HG03575 (cell line): ENCODE data around the gene OR52A5.

Experiments used
- ATAC-seq: cut with Tn5 transposase; IDR thresholded peaks from one replicate; pipeline ENCODE4 v1.9.1; 2021; ENCODE audit not compliant: unreplicated experiment, insufficient number of reproducible peaks, low FRiP score; ENCODE audit errors: extremely low read depth

OR52A5 gene

GRCh38 chr11:5123802-5124521 is 14.2 kb downstream of the OR52A5 start:
- no peak for ATAC-seq

GRCh38 chr11:5118893-5119292 is 19.3 kb downstream of the OR52A5 start:
- no peak for ATAC-seq

GRCh38 chr11:5117588-5117987 is 20.6 kb downstream of the OR52A5 start:
- no peak for ATAC-seq

DNA sequence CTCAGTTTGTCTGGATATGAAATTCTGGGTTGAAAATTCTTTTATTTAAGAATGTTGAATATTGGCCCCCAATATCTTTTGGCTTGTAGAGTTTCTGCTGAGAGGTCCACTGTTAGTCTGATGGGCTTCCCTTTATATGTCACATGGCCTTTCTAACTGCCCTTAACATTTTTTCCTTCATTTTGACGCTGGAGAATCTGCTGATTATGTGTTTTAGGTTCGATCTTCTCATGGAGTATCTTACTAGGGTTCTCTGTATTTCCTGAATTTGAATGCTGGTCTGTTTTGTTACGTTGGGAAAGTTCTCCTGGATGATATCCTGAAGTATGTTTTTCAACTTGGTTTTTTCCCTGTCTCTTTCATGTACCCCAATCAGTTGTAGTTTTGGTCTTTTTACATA is 22.8 kb downstream of the OR52A5 start:
- ATAC-seq = no peak

- ATAC-seq = no peak
Observed at GRCh38 chr11:5107285-5107684, 30.9 kb downstream of the OR52A5 start.

DNA sequence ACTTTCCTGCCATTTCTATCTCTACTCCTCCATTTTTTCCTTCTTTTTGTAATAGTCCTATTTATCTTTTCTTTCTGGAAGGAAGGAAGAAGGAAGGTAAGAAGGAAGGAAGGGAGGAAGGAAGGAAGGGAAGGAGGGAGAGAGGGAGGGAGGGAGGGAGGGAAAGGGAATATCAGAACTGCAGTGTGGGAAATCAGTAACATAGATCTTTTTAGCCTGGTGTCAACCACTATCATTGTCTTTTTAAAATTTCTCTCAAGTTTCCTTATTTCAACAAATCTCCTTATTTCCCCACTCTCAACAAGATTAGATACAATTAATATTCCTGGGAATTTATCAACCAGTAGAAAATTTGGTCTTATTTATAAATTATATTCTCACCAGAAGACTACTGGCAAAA is 35.1 kb downstream of the OR52A5 start:
- ATAC-seq = no peak

DNA sequence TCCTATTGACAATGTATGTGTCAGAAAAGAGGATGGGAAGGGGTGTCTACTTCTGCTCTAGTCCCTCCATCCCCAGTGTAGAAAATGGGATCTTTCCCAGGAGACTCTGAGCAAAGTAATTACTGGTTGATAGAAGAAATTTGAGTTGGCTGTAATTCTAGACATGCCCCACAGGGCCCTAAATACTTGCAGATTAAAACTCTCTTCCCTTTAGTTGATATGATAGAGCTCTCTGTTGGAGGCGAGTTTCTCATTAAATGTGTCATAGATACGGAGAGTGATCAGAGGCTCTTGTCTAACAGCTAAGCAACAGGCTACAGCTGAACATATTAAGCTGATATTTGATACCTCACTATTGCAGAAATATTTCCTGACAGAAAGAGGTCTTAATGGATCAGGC is 35.9 kb downstream of the OR52A5 start:
- ATAC-seq = no peak

DNA sequence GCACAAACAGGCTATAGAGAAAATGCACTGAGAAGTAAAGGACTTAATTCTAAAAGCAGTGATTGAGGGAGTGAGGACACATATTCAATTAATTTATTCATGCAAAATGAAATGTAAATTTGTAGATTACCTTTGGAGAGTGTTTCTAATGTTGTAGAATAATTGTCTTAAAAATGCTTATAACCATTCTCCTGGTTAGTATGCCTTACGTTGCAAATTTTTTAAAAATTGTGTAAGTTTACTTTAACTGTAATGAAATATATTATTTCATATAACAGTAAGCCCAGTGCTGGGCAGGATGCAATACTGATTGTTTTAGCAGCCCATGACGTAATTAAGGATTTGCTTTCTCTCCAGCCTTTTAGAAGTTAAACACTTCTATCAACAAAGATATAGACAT is 42.1 kb downstream of the OR52A5 start:
- no peak for ATAC-seq

DNA sequence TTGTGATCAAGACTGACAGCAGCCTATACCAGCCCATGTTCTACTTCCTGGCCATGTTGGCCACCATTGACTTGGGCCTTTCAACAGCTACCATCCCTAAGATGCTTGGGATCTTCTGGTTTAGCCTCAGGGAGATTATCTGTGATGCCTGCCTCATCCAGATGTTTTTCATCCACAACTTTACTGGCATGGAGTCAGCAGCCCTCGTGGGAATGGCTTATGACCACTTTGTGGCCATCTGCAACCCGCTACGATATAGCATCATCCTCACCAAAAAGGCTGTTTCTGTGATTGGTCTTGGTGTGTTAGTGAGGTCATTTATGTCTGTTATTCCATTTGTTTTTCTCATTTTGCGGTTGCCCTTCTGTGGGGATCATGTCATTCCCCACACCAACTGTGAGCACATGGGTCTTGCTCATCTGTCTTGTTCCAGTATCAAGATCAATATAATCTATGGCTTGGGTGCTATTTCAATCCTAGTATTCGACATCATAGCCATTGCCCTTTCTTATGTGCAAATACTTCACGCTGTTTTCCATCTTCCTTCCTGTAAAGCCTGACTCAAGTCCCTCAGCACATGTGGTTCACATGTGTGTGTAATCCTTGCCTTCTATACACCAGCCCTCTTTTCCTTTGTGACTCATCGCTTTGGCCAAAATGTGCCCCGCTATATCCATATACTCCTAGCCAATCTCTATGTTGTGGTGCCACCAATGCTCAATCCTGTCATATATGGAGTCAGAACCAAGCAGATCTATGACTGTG is 45.2 kb downstream of the OR52A5 start:
- ATAC-seq = no peak

GRCh38 chr11:5090668-5091067 is 47.5 kb downstream of the OR52A5 start:
- no peak for ATAC-seq

GRCh38 chr11:5088556-5088955 is 49.6 kb downstream of the OR52A5 start:
- ATAC-seq = no peak

- no peak for ATAC-seq
Observed at GRCh38 chr11:5083602-5084001, 54.6 kb downstream of the OR52A5 start.

DNA sequence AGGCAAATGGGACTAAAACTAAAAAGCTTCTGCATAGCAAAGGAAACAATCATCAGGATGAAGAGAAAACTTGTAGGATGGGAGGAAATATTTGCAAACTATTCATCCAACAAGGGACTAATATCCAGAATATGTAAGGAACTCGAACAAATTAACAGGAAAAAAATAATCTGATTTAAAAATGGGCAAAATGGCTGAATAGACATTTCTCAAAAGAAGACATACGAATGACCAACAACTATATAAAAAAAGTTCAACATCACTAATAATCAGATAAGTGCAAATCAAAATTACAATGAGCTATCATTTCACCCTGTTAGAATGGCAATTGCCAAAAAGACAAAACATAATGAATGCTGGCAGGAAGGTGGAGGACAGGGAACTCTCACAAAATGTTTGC is 56.8 kb downstream of the OR52A5 start:
- no peak for ATAC-seq
